Measurements from ENCODE around the gene CCDC12.

The CCDC12 gene

DNA sequence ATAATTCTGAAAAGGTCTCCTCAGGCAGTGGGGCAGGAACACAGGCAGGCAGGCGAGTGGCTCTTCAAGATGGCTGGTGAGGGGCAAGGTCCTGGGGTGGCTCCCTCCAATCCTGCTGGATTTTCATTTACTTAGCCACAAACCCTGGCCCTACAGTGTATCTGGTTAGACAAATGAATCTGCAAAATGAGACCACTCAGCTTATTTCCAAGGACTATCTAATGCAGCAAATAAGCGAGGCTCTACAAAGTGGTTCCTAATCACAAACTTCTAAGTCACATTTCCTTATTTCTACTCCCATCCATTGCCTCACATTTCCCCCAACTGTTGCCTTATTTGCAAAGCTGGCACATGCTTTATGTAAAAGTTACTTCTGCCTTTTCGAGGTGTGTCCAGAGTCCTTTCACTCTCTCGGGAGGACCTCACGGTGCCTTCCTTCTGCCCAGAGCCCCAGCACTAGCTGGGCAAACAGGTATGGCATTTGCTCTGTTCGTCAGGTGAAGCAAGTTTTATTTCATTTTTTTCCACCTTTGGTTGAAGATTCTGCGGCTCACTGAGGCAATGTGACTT, 40.5 kb downstream of the CCDC12 start:
- no peak for DNase-seq (ENCODE audit: low spot score)

DNA sequence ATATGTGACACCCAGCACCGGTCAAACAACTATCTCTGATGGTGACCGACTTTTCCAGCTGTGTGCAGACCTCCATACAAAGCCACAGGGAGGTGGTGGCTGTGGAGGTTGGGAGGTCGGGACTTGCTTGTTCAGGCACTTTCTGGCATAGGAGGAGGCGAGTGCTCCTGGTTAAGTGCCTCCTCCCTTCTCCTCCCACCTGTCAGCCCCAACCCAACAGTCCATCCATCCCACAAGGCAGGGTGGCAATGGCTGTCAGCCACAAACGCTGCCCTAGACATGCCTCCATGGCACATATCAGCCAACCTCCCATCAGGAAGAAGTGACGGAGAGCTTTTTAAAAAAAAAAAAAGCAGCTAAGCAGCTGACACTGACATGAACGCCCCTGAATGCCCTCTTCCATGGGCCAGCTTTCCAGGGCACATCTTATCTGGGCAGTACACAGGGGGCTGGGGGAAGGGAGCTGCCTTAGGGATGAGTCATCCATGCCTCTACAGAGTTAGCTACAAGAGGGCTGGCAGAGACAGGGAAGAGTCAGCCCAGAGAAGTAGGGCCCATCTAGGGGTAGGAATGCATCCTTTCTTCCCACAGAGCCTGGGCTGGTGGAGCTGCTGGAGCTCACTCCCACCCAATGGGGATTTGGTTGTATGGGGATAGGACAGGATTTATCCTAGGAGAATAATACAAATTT, 41.2 kb downstream of the CCDC12 start:
- peak; percentile 97 for DNase-seq (ENCODE audit: low spot score)

DNA sequence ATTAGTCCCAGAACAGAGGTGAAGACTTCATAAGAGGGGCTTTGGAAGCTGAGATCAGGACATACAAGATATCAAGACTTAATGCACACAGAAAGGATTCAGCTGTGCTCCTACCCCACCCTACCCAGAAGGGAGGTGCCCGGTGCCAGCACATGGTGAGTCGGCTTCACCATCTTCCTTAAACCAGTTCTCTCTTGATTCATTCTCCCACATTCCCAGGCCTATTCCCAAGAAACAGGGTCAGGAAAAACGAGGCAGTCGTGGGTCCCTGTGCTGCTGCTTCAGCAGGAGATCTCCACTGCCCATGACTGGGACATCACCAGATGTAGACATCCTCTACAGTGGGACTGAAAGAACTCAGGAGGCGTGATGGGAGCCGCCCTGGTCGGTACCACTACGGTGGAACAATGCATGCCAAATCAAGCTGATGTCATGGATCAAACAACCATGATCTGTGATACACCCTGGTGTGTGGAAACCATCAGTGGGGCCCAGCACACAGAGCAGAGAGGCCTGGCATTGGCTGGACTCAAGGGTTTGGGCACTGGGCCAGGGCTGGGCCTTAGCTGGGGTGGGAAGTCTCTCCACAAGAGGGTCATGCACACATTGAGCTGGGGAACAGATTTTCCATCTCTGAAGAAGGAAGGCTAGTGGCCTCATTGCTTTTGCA, 41.9 kb downstream of the CCDC12 start:
- peak; percentile 40 for DNase-seq (ENCODE audit: low spot score)

DNA sequence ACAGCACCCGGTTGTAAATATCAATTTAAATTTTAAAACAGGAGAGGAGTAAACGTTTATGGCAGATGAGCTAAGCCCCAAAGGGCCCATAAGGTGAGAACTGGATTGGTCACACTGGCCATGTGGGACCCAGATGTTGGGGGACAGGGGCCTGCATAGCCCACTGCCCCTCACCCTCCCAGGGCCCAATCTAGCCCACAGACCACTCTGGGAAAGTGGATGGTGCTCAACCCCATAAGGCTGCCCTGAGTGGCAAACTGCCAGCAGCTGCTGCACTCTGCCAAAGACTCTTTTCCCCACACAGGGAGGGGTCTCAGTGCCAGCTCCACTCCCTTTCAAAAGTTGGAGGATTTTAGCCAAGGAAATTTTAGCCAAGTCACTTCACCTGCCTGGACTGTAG, 42.5 kb downstream of the CCDC12 start:
- no peak for DNase-seq (ENCODE audit: low spot score)

DNA sequence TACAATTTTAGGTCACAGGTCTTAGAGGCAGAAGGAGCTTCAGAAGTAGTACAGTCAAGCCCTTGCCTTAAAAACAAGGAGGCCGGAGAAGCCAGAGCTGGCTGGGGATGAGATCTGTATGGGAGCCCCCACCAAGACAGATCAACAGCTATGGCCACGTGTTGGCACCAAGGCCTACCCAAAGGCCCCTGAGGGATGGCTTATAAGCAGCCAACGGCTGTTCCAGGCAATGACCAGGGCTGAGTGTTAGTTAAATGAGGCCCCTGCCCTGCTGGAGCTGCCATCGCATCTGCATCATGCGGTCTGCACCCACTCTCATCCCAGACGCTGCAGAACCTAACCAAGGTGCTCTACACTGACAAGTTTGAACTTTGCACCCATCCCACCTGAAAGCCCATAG, 43.3 kb downstream of the CCDC12 start:
- DNase-seq (ENCODE audit: low spot score): no peak

DNA sequence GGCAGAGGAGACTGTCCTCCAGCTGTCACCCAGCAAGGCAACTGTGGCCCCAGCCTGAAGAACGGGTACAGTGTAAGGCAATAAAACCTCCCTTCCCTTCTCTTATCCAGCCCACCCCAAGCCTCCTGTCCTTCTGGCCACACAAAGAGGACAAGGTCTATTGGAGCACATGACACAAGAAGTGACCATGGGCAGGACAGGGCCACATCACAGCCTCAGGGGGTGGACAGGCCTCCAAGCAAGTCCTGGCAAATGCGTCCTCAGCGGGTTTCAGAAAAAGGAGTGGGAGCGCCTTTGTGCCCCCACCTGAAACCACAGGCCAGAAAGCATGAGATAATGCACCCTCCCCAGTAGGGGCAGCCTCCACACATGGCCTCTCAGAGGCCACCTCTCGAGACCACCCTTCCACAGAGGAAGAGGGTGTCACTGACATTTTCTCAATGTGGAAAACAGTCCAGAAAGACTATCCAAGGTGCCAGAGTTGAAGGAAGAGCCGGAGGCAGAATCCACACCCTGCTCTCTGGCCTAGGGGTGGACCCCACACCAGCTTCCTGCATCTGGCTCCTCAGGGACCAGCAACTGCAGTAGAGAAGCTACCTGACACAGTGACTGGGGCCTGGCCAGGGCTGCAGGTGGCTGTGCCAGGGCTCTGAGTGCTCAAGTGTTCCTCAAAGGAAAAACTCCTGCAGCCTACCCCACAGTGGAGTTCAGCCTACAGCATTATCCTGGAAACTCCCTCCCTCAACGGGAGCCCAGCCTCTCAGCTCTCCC, 43.9 kb downstream of the CCDC12 start:
- no peak for DNase-seq (ENCODE audit: low spot score)

DNA sequence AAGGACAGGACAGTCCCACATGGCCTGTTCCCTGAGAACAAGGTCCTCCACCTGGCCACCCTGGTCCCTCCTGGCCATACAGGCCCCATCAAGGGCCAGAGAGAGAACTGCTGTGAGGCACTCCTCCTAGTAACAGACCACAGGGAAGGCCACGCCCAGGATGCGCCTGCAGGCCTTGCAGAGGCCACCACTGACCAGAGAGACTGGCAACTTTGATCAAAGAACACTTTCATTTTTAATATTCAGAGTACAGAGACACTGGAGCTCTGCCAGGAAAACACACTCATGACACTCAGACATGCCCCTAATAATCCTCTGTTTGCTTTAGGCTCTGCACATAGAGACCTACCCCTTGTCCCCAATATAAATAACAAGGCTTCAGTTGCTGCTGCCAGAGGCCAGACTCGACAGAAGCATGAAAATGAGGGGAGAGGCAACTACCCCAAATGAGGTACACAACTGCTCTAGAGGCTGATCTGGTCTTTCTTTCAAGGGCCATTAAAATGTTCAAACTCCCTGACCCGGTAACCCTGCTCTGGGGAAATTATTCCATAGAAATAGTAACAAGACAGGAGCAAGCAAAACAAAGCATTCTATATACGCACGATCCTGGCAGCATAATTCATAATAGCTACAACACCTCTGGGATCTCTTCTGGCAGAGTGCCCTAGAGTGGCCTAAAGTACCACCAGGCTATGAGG, 44.8 kb downstream of the CCDC12 start:
- DNase-seq (ENCODE audit: low spot score): peak; percentile 58

DNA sequence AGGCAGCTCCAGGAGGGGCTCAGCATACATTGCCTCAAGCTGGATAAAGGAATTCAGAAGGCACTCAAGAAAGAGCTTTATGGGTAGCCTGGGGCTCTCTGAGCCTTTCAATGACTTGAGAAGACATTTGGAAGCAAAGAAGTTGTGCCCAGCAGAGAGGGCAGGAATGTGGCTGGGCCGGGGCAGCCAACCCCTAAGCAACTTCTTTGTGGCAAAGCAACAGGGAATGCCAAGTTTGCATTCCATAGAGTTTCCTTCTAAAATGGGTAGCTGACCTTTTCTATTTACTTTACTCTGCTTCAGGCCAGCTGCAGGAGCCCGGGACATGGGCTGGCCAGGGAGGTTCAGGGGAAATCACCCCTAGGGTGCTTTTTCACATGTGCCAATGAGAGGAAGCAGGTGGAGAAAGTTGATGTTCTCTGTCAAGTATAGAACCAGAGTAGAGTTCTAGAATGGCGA, 45.6 kb downstream of the CCDC12 start:
- no peak for DNase-seq (ENCODE audit: low spot score)

DNA sequence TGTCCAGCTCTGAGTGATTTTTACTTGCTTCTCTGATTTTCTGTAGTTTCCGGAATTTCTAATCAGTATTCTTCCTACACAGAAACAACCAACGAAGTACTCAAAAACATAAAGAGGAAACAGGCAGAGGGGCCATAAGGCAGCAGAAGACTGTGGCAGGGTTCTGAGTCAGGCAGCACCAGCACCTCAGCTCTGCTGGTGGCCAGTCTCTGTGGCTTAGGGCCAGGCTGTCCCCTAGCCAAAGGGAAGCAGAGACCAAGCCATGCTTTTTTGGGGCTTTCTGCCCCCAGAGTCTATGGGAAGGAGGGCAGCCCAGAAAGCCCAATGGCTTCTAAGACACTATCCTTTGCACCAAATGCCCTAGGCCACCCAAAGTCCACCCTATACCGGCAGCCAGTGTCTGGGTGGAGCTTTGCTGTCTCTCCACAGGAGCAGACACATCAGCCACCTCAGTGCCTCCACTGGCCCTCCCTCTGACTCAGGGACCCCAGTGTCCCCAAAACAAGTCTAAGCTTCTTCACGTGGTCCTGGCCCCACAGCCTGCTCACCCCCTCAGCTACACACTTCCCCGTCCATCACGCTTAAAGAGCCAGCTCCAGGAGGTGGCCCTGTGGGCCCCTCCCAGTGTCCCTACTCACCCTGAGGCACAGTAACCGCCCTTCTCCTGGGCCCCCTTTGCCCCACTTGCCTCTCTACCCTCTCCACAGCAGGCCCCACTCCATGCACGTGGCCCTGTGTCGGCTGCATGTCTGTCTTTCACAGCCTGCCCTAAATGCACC, 46.2 kb downstream of the CCDC12 start:
- DNase-seq (ENCODE audit: low spot score): no peak

DNA sequence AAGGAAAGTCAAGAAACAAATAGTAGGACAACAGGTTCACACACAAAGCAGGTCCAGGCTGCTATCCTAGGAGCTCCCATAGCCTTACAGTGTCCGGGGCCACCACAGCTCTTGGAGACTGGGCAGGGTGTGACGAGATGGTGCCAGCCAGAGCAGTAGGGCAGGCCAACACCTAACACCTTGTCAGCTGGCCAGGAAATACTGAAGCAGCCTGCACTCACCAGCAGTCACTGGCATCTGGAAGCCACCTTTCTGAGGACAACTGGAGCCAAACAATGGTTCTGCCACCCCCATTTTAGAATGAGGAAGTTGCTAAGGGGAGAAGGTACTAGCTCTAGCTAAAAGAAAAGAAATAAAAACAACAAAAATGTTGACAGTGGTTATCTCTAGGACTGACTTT, 47.2 kb downstream of the CCDC12 start:
- no peak for DNase-seq (ENCODE audit: low spot score)

DNA sequence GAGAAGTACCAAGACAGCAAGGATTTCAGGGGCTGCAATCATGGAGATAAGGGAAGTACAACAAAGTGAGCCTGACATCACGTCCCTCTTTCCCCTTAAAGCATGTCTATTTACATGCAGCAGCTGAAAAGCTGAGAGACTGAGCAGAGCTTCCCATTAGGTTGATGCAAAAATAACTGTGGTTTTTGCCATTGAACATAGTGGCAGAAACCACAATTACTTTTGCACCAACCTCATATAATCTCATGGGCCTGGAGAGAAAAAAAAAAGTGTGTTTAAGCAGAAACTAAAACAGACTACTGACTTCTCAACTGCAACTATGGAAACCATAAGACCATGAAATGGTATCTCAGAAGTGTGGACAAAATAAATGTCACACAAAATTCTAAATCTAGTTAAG, 48.3 kb downstream of the CCDC12 start:
- DNase-seq (ENCODE audit: low spot score): no peak

DNA sequence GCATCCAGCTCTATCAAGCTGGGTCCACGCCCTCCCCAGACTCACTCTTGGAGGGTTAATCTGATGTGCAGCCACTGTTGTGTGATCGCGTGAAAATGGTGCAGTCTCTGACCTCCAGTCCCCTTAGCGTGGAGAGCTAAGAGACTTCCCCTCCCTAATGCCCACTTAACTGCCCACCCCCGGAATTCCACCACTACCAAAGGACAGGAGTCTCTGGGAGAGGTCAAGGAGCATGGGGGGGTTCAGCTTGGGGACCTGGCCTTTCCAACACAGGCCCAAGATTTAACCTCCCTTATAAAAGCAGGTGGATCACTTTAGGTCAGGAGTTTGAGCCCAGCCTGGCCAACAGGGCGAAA, 48.8 kb downstream of the CCDC12 start:
- DNase-seq (ENCODE audit: low spot score): no peak

DNA sequence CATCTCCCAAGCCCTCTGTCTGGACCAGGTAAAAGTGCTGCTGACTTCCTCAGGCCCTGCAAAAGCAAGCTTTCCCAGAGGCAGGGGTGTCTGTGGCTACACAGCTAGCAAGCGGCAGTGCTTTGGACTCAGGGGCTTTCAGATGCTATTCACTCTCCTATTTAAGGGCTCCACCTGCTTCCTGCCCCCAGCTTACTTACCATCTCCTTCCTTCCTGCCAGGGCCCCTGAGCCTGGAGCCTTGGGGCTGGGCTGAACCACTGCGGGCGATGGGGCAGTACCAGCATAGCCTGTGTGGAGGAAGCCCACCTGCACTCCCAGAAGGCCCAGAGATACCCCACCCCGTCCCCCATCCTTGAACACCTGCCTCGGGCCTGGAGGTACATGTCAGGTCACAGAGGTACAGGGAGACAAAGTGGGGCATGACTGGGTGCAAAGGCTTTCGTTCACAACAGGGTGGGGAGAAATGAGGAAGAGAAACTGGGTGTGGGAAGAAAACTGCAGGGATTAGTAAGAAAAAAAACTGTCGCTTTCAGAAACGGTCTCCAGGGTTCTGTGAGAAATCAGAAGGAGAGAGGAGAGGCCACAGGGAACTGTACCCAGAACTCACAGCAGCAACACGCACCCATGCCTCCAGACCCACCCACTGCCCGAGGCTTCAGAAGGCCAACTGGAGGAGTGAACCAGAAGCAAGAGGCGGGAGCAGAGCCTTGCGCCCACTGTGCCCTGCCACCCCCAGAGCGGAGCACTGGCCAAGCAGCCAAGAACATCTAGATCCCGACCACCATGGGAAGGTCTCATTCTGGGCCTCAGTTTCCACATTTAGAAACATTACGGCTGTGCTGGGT, 49.5 kb downstream of the CCDC12 start:
- no peak for DNase-seq (ENCODE audit: low spot score)

DNA sequence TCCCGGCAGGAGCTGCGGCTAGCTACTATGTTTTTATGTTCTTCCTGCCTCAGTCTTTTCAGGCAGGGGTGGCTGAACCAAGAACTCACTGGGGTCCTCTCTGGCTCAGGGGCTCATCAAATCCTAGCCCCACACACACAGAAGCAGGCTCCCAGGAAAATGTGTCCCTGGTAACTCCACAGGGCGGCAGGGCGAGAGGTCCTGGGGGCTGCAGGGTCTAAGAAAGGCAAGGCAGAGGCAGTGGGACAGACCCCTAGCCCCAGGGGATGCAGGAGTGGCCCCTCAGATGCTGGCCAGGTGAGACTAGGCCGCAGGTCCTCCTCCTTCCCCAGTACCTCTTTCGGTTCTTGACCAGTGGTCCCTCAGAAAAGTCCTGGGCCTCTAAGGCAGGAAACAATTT, 50.1 kb downstream of the CCDC12 start:
- DNase-seq (ENCODE audit: low spot score): no peak

DNA sequence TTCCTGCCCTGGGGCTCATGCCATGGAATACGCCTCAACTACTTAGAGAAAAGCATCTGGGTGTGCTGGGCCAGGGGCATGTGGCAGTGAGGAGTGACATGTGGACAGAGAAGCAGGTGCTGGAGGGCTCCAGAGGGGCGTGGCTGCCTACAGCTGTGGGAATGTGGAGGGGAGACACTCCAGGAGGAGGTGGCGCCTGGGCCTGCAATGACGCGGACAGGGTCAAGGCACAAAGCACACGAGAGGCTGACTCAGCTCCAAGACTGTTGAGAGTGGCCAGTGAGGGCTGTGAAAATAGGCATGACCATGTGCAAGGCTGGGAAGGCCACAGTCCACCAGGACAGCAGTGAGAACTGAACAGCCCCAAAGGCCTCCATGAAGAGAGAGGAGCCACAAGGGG, 50.5 kb downstream of the CCDC12 start:
- no peak for DNase-seq (ENCODE audit: low spot score)

DNA sequence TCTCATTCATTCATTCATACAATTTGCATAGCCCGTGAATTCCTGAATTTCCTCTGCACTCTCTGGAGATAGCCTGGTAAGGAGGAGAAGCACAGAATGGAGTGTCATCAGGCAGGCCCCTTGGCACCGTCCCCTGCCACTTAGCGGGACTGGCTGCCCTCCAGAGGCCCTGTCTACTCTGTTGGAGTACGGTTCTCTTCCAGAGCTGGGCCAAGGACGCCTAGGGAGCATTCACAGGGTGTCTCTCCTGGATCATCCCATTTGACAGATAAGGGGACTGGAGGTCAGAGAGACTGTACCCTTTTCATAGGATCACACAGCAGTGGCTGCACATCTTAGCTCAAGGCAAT, 51.0 kb downstream of the CCDC12 start:
- no peak for DNase-seq (ENCODE audit: low spot score)

DNA sequence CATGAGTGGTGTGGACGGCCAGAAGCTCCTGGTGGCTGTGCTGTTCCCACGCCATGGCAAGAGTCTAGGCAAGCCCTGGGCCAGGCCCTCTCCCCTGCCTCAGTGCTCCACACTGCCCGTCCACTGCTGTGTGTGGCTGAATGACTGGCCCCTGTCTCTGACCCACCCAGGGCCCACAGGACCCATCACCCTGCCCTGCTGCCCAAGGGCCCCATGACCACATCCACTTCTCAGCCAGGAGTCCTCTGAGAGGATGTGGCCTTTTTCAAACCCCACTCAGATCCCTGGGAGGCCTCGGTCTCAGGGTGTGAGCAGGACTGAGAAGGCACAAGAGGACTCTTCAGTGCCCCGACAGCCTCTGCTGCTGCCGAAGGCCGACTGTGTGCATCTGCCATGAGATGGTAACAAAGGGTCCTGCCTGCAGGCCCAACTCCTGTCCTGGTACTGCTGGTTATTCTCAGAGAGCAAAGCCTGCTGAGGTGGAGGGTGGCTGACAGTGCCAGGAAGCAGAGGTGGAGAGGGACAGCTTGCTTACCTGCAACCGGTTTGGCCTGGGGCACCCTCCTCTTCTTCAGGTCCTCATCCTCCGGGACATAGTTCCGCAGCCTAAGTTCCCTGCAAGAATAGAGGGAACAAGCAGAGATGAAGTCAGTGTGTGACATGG, 51.5 kb downstream of the CCDC12 start:
- no peak for DNase-seq (ENCODE audit: low spot score)

DNA sequence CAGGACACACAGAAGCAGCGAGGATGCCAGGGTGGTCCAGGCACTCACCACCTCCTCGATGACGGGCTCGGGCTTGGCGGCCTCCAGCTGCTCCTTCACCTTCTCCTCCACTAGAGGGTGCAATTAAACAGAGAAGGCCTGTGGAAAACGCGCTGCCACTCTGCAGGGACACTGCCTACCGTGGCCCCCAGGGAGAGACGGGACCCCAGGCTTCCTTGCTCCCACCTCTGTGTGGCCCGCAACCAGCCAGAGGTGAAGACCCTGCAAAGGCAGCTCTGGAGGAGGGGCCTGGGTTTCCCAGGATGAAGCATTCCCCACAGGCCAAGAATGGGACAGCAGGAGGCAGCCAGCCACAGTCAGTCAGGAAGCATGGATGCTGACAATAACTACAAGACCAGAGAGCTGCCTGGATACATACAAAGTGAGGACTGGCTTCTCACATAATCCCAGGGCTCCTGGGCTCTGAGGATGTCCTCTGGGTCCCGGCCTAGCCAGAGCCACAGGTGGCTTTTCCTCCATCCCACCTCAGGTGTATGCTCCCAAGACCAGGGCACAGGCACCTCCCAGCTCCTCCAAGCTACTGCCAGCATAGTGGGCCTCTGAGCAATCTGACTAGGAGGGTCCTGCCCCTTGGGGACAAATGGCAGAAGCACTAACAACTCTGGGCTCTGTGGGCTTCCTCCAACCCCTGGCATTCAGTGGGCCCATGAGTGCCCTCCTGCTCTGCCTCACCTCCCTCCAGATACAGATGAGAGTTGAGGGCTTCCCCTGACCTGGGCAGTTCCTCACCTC, 52.8 kb downstream of the CCDC12 start:
- DNase-seq (ENCODE audit: low spot score): peak; percentile 67

DNA sequence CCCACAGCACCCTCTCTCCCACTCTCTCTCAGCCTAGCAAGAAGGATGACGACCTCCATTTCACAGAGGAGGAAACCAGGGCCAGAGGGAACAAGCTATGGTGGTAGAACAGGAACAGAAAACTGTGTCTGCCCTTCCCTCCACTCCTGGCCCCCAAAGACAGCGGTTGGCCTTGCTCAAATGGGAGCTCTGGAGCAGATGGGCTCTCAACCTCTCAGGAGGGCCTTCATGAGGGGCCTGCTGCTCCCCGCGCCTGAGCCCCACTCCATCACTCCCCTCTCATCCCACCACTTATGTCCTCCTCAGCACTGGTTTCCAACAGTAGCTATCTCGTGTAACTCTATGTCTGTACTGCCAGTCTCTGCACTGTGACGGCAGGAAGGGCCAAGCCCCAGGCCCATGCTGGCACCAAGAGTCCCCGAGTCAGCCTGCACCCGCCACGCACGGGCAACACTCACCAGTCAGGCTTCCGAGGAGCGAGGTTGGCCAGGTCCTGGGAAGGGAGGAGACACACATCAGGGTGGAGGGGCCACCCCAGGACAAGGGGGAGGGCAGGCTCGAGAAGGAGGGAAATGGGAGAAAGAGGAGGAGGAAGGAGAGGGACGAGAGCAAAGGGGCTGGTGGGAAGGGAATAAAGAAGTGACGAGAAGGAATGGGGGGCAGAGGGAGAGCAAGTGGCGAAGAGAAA, 53.5 kb downstream of the CCDC12 start:
- DNase-seq (ENCODE audit: low spot score): no peak

Measured in AG20443 (cell line).